Left hindlimb (tissue), 1 donor: ENCODE data around the gene MYH6.
"Not testable (repeated sequence)": the region's sequence is repeated elsewhere in the genome, so short reads cannot be mapped to it uniquely, and the experiment has no call there.

ENCODE experiments used
- DNase-seq: peaks from one replicate; pipeline ENCODE4 v3.0.0-alpha.2; 2018

Gene MYH6

GRCh38 chr14:23435543-23436326 lies 27.7 kb upstream of the MYH6 start, which contains the start of gene MYH7:
TSS of gene MYH7 (minus strand) at chr14:23435660. CDS start at chr14:23433732, 1,928 bp downstream.
- DNase-seq: no peak

GRCh38 chr14:23434488-23435222 lies 26.6 kb upstream of the MYH6 start:
- no peak for DNase-seq

- no peak for DNase-seq
These were observed 25.4 kb upstream of the MYH6 start for GRCh38 chr14:23433457-23433856.

GRCh38 chr14:23432946-23433345 lies 24.9 kb upstream of the MYH6 start:
- DNase-seq: no peak

- no peak for DNase-seq
These were observed 24.2 kb upstream of the MYH6 start for GRCh38 chr14:23432102-23432925.

- no peak for DNase-seq
These were observed 23.4 kb upstream of the MYH6 start for GRCh38 chr14:23431486-23431885.

GRCh38 chr14:23430723-23431085 lies 22.6 kb upstream of the MYH6 start:
- no peak for DNase-seq

GRCh38 chr14:23430016-23430722 lies 22.1 kb upstream of the MYH6 start:
- DNase-seq: no peak

GRCh38 chr14:23428686-23429495 lies 20.8 kb upstream of the MYH6 start:
- no peak for DNase-seq

- not testable (repeated sequence) for DNase-seq
These were observed 17.7 kb upstream of the MYH6 start for GRCh38 chr14:23425798-23426197.

GRCh38 chr14:23425169-23425568 lies 17.1 kb upstream of the MYH6 start:
- no peak for DNase-seq

- no peak for DNase-seq
These were observed 15.6 kb upstream of the MYH6 start for GRCh38 chr14:23423657-23424056.

- DNase-seq: no peak
These were observed 13.5 kb upstream of the MYH6 start for GRCh38 chr14:23421594-23421993.

GRCh38 chr14:23419646-23420045 lies 11.6 kb upstream of the MYH6 start:
- DNase-seq: not testable (repeated sequence)

GRCh38 chr14:23418021-23418420 lies 9.9 kb upstream of the MYH6 start:
- DNase-seq: no peak

- not testable (repeated sequence) for DNase-seq
These were observed 9.2 kb upstream of the MYH6 start for GRCh38 chr14:23417269-23417668.

- no peak for DNase-seq
These were observed 8.7 kb upstream of the MYH6 start for GRCh38 chr14:23416801-23417200.

- DNase-seq: no peak
These were observed 8.0 kb upstream of the MYH6 start for GRCh38 chr14:23415821-23416778.

- no peak for DNase-seq
These were observed 7.1 kb upstream of the MYH6 start for GRCh38 chr14:23414906-23415820.
